T-helper 2 cell (primary cell): ENCODE results near the gene LRRC14B.

ENCODE experiments used
- DNase-seq, 5 experiments: peaks; one replicate each; pipeline versions ENCODE4 v3.0.0 to v3.0.0-alpha.2; 2012 to 2022

LRRC14B gene

GRCh38 chr5:176296-176823 is 14.9 kb upstream of the LRRC14B start:
- no peak for DNase-seq

DNA sequence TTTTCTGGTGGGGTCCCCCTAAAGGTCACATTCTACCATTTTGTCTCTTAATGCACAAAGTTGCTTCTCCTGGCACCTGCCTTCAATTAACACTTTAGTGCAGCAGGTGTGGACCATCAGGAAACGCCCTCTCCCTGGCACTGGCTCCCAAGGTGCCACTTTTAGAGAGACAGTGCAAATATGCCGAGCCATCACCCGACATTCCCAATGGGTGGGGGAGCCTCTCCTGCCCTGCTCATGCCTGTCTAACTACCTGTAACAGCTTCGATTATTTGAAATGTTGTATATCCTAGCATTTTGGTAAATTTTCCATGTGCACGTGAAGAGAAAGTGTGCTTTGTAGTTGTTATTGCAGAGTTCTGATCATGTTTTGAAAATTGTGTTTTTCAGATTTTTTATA is 13.2 kb upstream of the LRRC14B start:
- no peak for DNase-seq

DNA sequence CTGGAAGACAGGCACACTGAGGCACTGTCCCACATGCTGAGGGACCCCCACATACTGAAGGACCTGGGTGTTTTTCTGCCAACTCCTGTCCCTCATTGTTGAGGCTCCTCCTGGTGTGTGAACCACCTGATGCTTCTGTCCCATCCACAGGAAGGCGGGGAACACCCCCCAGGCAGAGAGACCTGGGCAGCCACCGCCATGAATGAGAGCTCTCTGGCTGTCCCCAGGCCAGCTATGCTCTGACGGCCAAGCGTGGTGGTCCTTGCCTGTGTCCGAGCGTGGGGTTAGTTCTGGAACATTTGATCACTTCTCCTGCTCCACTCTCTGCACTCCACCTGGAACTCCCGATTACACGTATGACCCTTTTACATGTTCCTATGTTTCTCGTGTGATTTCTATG is 11.9 kb upstream of the LRRC14B start:
- DNase-seq = no peak

- no peak for DNase-seq
These were observed 10.9 kb upstream of the LRRC14B start for GRCh38 chr5:180286-180918.

DNA sequence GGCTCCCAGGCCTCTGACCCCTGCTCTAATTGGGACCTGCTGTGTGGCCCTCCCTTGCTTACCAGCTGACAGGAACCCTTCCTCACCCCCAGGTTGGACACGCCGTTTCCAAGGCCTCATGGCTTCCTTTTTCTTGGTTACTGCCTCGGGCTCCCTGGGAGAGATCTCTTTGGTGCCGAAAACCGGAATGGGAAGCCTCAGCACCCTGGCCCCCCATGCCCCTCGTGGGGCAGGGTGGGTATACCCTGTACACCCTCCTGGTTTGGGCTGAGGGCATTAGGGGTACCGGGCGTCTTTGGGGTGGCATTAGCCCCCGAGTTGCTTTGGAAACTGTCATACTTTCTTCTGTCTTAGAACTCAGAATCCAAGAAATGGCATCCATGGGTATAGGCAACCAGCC is 10.1 kb upstream of the LRRC14B start:
- no peak for DNase-seq

GRCh38 chr5:181566-181965 is 9.7 kb upstream of the LRRC14B start:
- no peak for DNase-seq

DNA sequence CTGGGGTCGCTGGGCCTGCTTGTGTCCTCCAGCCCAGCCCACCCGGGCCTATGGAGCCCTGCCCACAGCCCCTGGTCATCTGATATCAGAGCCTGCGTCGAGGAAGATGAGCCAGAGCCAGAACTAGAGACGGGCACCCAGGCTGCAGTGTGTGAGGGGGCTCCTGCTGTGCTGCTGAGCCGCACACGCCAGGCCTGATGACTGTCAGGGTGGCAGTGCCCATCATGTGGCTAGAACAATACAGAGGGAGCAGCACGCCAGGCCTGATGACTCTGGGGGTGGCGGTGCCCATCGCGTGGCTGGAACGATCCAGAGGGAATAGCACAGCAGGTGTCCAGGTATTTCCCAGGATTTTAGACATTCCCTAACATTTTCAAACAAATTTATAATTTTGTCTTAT is 9.2 kb upstream of the LRRC14B start:
- no peak for DNase-seq

DNA sequence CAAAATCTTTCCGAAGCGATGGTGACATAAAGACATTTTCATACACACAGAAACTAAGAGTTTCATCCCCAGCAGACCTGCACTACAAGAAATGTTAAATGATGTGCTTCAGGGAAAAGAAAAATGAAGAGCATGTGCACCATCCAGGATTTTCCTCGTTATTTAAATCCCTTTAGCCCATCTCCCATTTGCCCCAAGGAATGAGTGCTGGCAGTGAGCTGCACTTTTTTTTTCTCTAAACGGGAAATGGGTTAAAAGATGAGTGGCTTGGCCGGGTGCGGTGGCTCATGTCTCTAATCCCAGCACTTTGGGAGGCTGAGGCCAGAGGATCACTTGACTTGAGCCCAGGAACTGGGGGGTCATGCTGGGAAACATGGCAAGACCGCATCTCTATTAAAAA is 6.8 kb upstream of the LRRC14B start:
- no peak for DNase-seq

DNA sequence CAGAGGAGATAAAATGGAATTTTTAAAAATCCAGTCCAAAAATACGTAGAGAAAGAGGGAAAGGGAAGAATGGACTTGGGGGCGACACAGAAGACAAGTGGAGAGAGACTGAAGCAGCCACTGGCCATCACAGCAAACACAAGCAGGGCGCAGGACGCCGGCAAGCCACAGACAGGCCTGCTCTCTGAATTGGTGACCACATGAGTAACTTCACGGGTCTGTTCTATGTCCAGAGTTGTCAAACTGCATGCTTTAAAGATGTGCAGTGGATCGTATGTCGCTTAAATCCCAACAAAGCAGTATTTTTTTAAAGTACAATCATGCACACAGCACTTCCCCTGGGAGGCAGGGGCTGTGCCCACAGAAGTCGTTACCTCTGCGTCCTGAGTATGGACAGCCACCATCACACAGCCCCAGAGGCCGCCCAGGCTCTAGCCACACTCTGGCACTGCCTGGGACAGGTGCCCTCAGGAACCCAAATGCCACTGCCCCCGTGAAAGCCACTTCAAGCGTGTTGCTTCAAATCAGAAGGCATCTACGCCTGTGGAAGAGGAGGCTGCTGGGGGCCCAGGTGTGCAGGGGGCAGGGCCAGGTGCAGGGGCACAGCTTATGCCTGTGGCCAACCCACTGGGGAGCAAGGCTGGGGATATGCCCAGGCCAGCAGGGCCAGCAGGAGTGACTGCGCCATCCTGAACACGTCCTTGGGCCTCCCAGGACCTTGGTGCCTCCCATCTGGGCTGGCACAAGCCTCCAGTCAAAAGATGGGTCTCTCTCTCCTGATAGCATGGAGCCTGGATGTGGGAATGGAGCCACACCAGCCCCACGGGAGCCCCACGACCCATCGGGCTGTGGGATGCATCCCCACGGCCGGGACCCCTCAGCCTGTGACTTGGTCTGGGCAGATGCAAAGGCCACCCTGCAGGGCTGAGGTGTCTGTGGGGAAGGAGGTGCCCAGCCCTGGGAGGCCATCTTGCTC is 5.9 kb upstream of the LRRC14B start:
- DNase-seq = no peak

- no peak for DNase-seq
These were observed 4.9 kb upstream of the LRRC14B start for GRCh38 chr5:186091-187041.

DNA sequence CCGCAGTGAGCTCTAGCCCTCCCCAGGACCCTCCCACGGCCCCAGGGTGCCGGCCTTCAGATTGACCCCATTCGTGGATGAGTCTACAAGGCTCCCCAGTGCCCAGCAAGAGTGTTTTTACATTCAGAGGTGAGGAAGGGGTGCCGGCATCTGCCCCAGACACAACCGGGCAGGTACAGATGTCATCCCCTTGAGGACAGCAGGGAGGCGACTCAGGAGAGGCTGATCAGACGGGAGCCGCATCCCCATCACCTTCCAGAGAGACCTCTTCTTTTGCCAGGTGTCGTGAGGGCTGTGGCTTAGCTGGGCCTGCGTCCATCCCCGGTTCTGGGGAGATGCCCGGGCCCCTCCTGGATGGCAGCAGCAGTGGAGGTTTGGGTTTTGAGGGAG is 4.3 kb upstream of the LRRC14B start:
- no peak for DNase-seq

DNA sequence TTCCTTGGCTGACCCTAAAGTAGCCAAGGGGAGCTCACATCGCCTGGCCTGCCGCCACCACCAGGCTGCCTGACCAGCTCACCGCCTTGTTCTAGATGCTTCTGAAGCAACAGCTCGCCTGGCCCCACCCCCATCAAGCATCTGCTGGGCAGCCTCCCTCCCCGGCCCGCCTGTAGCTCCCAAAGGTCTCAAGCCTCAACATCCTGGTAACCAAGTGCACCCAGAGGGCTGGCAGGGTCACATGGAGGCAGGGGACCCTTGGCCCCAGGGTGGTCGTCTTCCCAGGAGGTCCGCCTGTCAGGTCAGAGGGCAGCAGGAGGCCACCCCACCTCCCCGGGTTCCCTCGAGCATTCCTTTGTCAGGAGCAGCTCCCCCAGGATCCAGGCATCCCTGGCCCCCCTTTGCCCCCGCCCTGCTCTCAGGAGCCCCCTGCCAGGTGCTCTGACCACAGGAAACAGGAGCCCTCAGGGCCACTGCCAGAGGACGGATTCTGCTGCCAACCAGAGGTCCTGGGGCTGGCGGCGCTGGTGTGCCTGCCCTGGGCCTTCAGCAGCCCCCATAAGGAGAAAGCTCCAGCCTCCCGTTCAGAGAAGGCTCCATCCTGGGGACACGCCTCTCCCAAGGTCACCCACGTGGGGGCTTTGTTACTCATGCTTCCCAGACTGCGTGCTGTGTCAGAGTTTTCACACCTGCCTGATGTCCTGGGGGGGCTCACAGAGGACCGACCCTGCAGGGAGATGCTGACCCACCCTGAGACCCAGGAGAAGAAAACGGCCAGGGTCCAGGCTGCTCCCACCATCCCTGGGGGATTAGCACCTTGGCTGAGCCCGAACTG is 3.5 kb upstream of the LRRC14B start:
- no peak for DNase-seq

DNA sequence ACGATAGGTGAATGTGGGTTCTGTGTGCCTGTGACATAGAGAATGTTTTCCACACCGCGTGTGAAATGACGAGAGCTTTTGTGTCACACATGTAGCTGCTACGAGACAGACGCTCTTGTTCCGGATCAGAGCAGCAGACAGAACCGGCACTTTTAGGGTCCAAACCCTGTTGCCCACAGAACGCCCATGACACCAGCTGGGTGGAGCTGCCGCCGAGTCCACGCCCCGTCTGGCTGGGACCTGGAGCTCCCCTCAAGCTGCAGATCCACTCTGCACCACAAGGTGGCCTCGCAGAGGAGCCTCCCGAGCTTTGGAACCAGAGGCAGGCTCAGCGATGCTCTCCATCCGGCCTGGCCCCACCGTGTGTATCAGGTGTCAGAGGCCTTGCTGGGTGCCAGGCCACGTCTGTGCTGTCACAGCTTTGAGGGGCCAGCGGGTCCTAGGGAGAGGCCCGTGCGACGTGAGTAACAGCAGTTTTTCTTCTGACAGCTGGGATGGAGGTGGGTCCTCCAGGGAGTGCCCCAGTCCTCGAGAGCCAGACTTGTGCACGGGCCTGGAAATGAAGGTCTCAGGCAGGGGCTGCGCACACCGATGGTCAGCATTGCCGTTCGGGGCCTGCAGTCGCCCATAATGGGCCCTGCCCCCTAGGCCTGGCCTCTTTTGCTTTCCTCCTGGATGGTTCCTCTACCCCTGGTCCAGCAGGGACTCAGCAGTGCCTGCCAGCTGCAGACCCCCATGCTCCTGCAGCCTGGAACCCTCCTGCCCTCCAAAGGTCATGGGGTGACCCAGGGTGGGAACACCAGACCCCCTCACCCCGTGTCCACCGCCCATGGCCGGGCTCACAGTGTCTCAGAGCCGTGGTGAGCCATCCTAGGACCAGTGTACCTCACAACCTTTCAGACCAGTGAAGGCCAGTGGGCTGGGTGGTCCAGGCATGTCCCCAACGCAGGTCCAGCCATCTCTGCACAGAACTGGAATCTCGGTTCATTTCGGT is 2.5 kb upstream of the LRRC14B start:
- peak; percentile 64 to 88 (median 75) for DNase-seq

- DNase-seq = no peak
These were observed 1.8 kb upstream of the LRRC14B start for GRCh38 chr5:189486-189885.

DNA sequence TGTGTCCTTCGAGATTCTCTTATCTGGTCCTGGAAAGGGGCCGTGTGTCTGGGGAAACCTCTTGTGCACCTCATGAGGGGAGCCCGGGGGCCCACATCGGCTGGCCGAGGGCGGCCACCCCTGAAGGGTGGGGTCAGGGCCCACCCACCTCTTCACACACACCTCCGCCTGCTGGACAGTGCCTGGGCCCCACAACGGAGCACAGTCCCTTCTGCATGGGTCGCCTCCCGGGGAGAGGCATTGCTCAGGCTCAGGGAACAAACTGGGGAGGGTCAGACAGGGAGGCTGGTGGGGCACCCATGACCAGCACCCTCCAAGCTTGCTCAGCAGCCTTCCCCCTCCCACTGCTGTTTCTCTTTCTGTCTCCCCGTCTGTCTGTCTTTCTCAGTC is 1.3 kb upstream of the LRRC14B start:
- no peak for DNase-seq

DNA sequence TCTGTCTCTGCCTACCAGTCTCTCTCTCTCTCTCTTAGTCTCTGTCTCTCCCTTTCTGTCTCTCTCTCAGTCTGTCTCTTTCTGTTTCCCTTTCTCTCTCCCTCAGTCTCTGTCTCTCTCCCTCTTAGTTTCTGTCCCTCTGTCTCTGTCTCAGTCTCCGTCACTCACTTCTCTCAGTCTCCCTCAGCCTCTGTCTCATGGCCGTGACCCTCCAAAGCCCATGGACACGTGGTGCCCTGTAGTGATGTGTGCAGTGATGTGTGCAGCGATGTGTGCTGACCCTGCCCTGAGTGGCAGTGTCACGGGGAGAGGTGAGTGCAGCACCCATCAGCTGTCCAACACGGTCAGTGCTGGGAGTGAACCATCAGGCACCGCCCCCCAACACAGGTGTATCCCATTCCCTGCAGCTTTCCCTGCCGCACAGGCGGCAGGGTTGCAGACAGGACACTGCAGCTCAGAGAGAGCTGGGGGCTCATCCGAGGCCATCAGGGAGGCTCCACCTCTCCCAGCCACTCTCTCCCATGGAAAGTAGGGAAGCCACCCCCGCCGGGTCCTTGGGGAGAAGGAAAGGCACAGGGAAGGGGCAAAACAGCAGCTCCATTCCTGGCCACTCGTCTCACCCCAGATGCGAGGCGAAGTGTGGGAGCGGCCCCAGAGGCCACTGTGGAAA is 794 bp upstream of the LRRC14B start:
- DNase-seq = no peak

GRCh38 chr5:191949-192690 is 825 bp downstream of the LRRC14B start:
- no peak for DNase-seq

- DNase-seq = no peak
These were observed 1.3 kb downstream of the LRRC14B start for GRCh38 chr5:192691-192969.
